ENCODE data around the gene PAPOLA. TPM values are rescaled to one million over a fixed set of nuclear protein-coding genes. Genes with fewer than 3 reads are reported as not detected.
A peak's percentile ranks its signal among the peaks of the same experiment; 100 is the strongest.
"Not testable (repeated sequence)": the region's sequence is repeated elsewhere in the genome, so short reads cannot be mapped to it uniquely, and the experiment has no call there.

Gene PAPOLA
- total RNA-seq, 2 donors from 2014 or later, result 163 to 255 TPM

- H3K4me3 Mint-ChIP-seq, result no peak overlapping the region
Observed at GRCh38 chr14:96486705-96487104, 15.5 kb upstream of the PAPOLA start.

GRCh38 chr14:96489327-96489726 is 12.9 kb upstream of the PAPOLA start:
- ATAC-seq (replicated peaks), result no peak
- Mint-ChIP-seq H3K27me3 (peaks cover 24% of the 10 kb centered on the region), H3K9me3 (no peaks in the 10 kb centered on the region), H3K36me3 (ENCODE audit: low read depth) (no peaks in the 10 kb centered on the region), H3K4me1 (no peaks in the 10 kb centered on the region), H3K27ac (no peak overlapping the region), H3K4me3 (no peak overlapping the region)

More at GRCh38 chr14:96486705-96487104, 15.5 kb upstream of the PAPOLA start:
- no peaks in the 10 kb centered on the region for H3K36me3 Mint-ChIP-seq (ENCODE audit: low read depth)
- H3K27ac Mint-ChIP-seq, result no peak overlapping the region
- no peaks in the 10 kb centered on the region for H3K4me1 Mint-ChIP-seq
- H3K9me3 Mint-ChIP-seq, result no peaks in the 10 kb centered on the region
- ATAC-seq (replicated peaks), result no peak
- peaks cover 23% of the 10 kb centered on the region for H3K27me3 Mint-ChIP-seq

GRCh38 chr14:96493178-96493577 is 9.0 kb upstream of the PAPOLA start:
- Mint-ChIP-seq H3K4me3 (no peak overlapping the region), H3K27ac (no peak overlapping the region), H3K9me3 (no peaks in the 10 kb centered on the region), H3K27me3 (peaks cover 31% of the 10 kb centered on the region), H3K4me1 (no peaks in the 10 kb centered on the region), H3K36me3 (ENCODE audit: low read depth) (no peaks in the 10 kb centered on the region)
- no peak for ATAC-seq (replicated peaks)

- Mint-ChIP-seq H3K36me3 (ENCODE audit: low read depth) (no peaks in the 10 kb centered on the region), H3K4me3 (no peak overlapping the region), H3K27ac (no peak overlapping the region), H3K4me1 (no peaks in the 10 kb centered on the region), H3K9me3 (no peaks in the 10 kb centered on the region), H3K27me3 (peaks cover 30% of the 10 kb centered on the region)
- ATAC-seq (replicated peaks), result no peak
Observed at GRCh38 chr14:96494331-96494730, 7.9 kb upstream of the PAPOLA start.

GRCh38 chr14:96497087-96497486 is 5.1 kb upstream of the PAPOLA start:
- Mint-ChIP-seq H3K36me3 (ENCODE audit: low read depth) (peaks cover 3% of the 10 kb centered on the region), H3K4me1 (no peaks in the 10 kb centered on the region), H3K27me3 (peaks cover 22% of the 10 kb centered on the region), H3K9me3 (no peaks in the 10 kb centered on the region), H3K27ac (no peak overlapping the region), H3K4me3 (no peak overlapping the region)
- ATAC-seq (replicated peaks), result no peak

- H3K27ac Mint-ChIP-seq, result no peak overlapping the region
- H3K27me3 Mint-ChIP-seq, result peaks cover 20% of the 10 kb centered on the region
- H3K9me3 Mint-ChIP-seq, result no peaks in the 10 kb centered on the region
- ATAC-seq (replicated peaks), result no peak
- no peaks in the 10 kb centered on the region for H3K4me1 Mint-ChIP-seq
- H3K4me3 Mint-ChIP-seq, result no peak overlapping the region
- H3K36me3 Mint-ChIP-seq (ENCODE audit: low read depth), result peaks cover 8% of the 10 kb centered on the region
Observed at GRCh38 chr14:96497586-96497985, 4.6 kb upstream of the PAPOLA start.

- Mint-ChIP-seq H3K9me3 (no peaks in the 10 kb centered on the region), H3K4me1 (peaks cover 21% of the 10 kb centered on the region), H3K27ac (peak overlapping the region; percentile 95), H3K4me3 (peak overlapping the region; percentile 88), H3K27me3 (peaks cover 5% of the 10 kb centered on the region), H3K36me3 (ENCODE audit: low read depth) (peaks cover 45% of the 10 kb centered on the region)
- ATAC-seq (replicated peaks), result no peak
Observed at GRCh38 chr14:96501217-96501739, 904 bp upstream of the PAPOLA start.

- Mint-ChIP-seq H3K27ac (peak overlapping the region; percentile 95), H3K4me1 (peaks cover 21% of the 10 kb centered on the region), H3K9me3 (no peaks in the 10 kb centered on the region), H3K4me3 (peak overlapping the region; percentile 88), H3K27me3 (peaks cover 5% of the 10 kb centered on the region), H3K36me3 (ENCODE audit: low read depth) (peaks cover 47% of the 10 kb centered on the region)
- ATAC-seq (replicated peaks), result peak; percentile 45
Observed at GRCh38 chr14:96502621-96503305, 581 bp downstream of the PAPOLA start.

- ATAC-seq (replicated peaks), result no peak
- peaks cover 24% of the 10 kb centered on the region for H3K4me1 Mint-ChIP-seq
- H3K27me3 Mint-ChIP-seq, result no peaks in the 10 kb centered on the region
- H3K36me3 Mint-ChIP-seq (ENCODE audit: low read depth), result peaks cover 47% of the 10 kb centered on the region
- H3K4me3 Mint-ChIP-seq, result peak overlapping the region; percentile 88
- H3K9me3 Mint-ChIP-seq, result no peaks in the 10 kb centered on the region
- H3K27ac Mint-ChIP-seq, result peak overlapping the region; percentile 95
Observed at GRCh38 chr14:96503306-96503679, 1.1 kb downstream of the PAPOLA start.

GRCh38 chr14:96504353-96504752 is 2.2 kb downstream of the PAPOLA start:
- H3K4me1 Mint-ChIP-seq, result peaks cover 30% of the 10 kb centered on the region
- H3K27me3 Mint-ChIP-seq; H3K9me3 Mint-ChIP-seq; ATAC-seq (replicated peaks): not testable (repeated sequence)
- peak overlapping the region; percentile 95 for H3K27ac Mint-ChIP-seq
- peak overlapping the region; percentile 88 for H3K4me3 Mint-ChIP-seq
- peaks cover 47% of the 10 kb centered on the region for H3K36me3 Mint-ChIP-seq (ENCODE audit: low read depth)

- ATAC-seq (replicated peaks), result no peak
- Mint-ChIP-seq H3K4me3 (no peak overlapping the region), H3K27me3 (no peaks in the 10 kb centered on the region), H3K9me3 (no peaks in the 10 kb centered on the region), H3K36me3 (ENCODE audit: low read depth) (peaks cover 43% of the 10 kb centered on the region), H3K27ac (no peak overlapping the region), H3K4me1 (peaks cover 46% of the 10 kb centered on the region)
Observed at GRCh38 chr14:96507723-96508122, 5.5 kb downstream of the PAPOLA start.

- peak overlapping the region; percentile 22 for H3K4me3 Mint-ChIP-seq
- peak overlapping the region; percentile 50 for H3K27ac Mint-ChIP-seq
- peaks cover 42% of the 10 kb centered on the region for H3K4me1 Mint-ChIP-seq
- no peak for ATAC-seq (replicated peaks)
- H3K27me3 Mint-ChIP-seq, result no peaks in the 10 kb centered on the region
- H3K36me3 Mint-ChIP-seq (ENCODE audit: low read depth), result peaks cover 32% of the 10 kb centered on the region
- H3K9me3 Mint-ChIP-seq, result no peaks in the 10 kb centered on the region
Observed at GRCh38 chr14:96508900-96509299, 6.7 kb downstream of the PAPOLA start.

- no peak for ATAC-seq (replicated peaks)
- H3K9me3 Mint-ChIP-seq, result no peaks in the 10 kb centered on the region
- H3K36me3 Mint-ChIP-seq (ENCODE audit: low read depth), result peaks cover 25% of the 10 kb centered on the region
- H3K4me3 Mint-ChIP-seq, result peak overlapping the region; percentile 29
- H3K27ac Mint-ChIP-seq, result no peak overlapping the region
- peaks cover 38% of the 10 kb centered on the region for H3K4me1 Mint-ChIP-seq
- no peaks in the 10 kb centered on the region for H3K27me3 Mint-ChIP-seq
Observed at GRCh38 chr14:96509457-96510090, 7.4 kb downstream of the PAPOLA start.

GRCh38 chr14:96511146-96511545 is 9.0 kb downstream of the PAPOLA start:
- Mint-ChIP-seq H3K4me3 (peak overlapping the region; percentile 23), H3K9me3 (no peaks in the 10 kb centered on the region), H3K36me3 (ENCODE audit: low read depth) (peaks cover 9% of the 10 kb centered on the region), H3K27ac (no peak overlapping the region), H3K4me1 (peaks cover 42% of the 10 kb centered on the region), H3K27me3 (no peaks in the 10 kb centered on the region)
- no peak for ATAC-seq (replicated peaks)

GRCh38 chr14:96511667-96512066 is 9.5 kb downstream of the PAPOLA start:
- H3K4me3 Mint-ChIP-seq, result peak overlapping the region; percentile 23
- H3K27ac Mint-ChIP-seq, result no peak overlapping the region
- H3K4me1 Mint-ChIP-seq, result peaks cover 44% of the 10 kb centered on the region
- no peak for ATAC-seq (replicated peaks)
- peaks cover 6% of the 10 kb centered on the region for H3K36me3 Mint-ChIP-seq (ENCODE audit: low read depth)
- no peaks in the 10 kb centered on the region for H3K9me3 Mint-ChIP-seq
- no peaks in the 10 kb centered on the region for H3K27me3 Mint-ChIP-seq

Measured in activated T-helper 17 cell treated with anti-CD3 and anti-CD28 coated beads, Interleukin-2, amount 50 U/mL, for 72 hours (primary cell).